PC-9 (cell line): ENCODE measurements around the gene RAP1GAP2. TPM values are rescaled to one million over a fixed set of nuclear protein-coding genes. Genes with fewer than 3 reads are reported as not detected.

Experiments used
- BruUV-seq: library from RNA; stranded (reverse); fragments of 400-500 nt; replicated peaks from 2 replicates; lab custom pipeline; 2021; lab: Mats Ljungman, UMichigan
- CTCF ChIA-PET: fragments of 300-600 bp; sonication (Branson Sonifier 250); formaldehyde crosslinking; loops from one replicate; lab custom pipeline; 2022; ENCODE audit warnings: antibody characterized with exemption; lab: Charles Lee
- POLR2A ChIA-PET: fragments of 300-600 bp; sonication (Branson Sonifier 250); formaldehyde crosslinking; loops from one replicate; lab custom pipeline; 2022; ENCODE audit warnings: antibody characterized with exemption; ENCODE audit not compliant: unreplicated experiment; lab: Charles Lee
- DNase-seq, 2 experiments: peaks; one replicate each; pipeline versions ENCODE4 v3.0.0 to v3.0.0-alpha.2; 2015 to 2022; ENCODE audit warnings: mixed read lengths in 1 of 2
- H2AFZ ChIP-seq: fragments of 200-600 bp; sonication (generic); 2 replicates; pipeline ENCODE4 v1.8.1; 2017; ENCODE audit warnings: antibody characterized with exemption
- H3F3A ChIP-seq: fragments of 200-600 bp; sonication (generic); 2 replicates; pipeline ENCODE4 v1.8.1; 2017; ENCODE audit warnings: antibody characterized with exemption, mild to moderate bottlenecking, low read depth; ENCODE audit not compliant: insufficient read depth
- H3K27ac ChIP-seq: fragments of 200-600 bp; sonication (generic); 2 replicates; pipeline ENCODE4 v1.6.1; 2016; ENCODE audit warnings: mixed run types
- H3K27me3 ChIP-seq: fragments of 200-600 bp; sonication (generic); 2 replicates; pipeline ENCODE4 v1.6.1; 2016; ENCODE audit warnings: low read depth, mixed run types; ENCODE audit not compliant: insufficient read depth
- H3K36me3 ChIP-seq: fragments of 200-600 bp; sonication (generic); 2 replicates; pipeline ENCODE4 v1.6.1; 2016; ENCODE audit warnings: low read depth, mixed run types
- H3K4me1 ChIP-seq: fragments of 200-600 bp; sonication (generic); replicated peaks from 2 replicates; pipeline ENCODE4 v1.6.1; 2016; ENCODE audit warnings: mixed run types; ENCODE audit not compliant: insufficient read depth
- H3K4me2 ChIP-seq: fragments of 200-600 bp; sonication (generic); 2 replicates; pipeline ENCODE4 v1.6.1; 2017; ENCODE audit warnings: mixed run types
- H3K4me3 ChIP-seq: fragments of 200-600 bp; sonication (generic); 2 replicates; pipeline ENCODE4 v1.6.1; 2016; ENCODE audit warnings: mixed run types
- H3K79me2 ChIP-seq: fragments of 200-600 bp; sonication (generic); 2 replicates; pipeline ENCODE4 v1.6.1; 2017; ENCODE audit warnings: low read depth, mixed run types
- H3K9me2 ChIP-seq: fragments of 200-600 bp; sonication (generic); 2 replicates; pipeline ENCODE4 v1.8.1; 2017; ENCODE audit warnings: mild to moderate bottlenecking; ENCODE audit not compliant: insufficient read depth
- H3K9me3 ChIP-seq: fragments of 200-600 bp; sonication (generic); 2 replicates; pipeline ENCODE4 v1.8.1; 2016; ENCODE audit warnings: low read depth; ENCODE audit not compliant: insufficient read depth
- H4K20me1 ChIP-seq: fragments of 200-600 bp; sonication (generic); 2 replicates; pipeline ENCODE4 v1.8.1; 2017; ENCODE audit not compliant: insufficient read depth
- EZH2 ChIP-seq: fragments of 200-600 bp; sonication (generic); IDR thresholded peaks from 2 replicates; pipeline ENCODE4 v1.8.0; 2017; ENCODE audit warnings: antibody characterized with exemption, low read depth
- intact Hi-C: fragments of 100-400 bp; cut with micrococcal nuclease; formaldehyde crosslinking; loops from one replicate; pipeline ENCODE4 v1.10.0; 2022; ENCODE audit not compliant: unreplicated experiment
- total RNA-seq: library from RNA; stranded (reverse); gene quantifications from 2 replicates; pipeline ENCODE4 v1.2.3, GENCODE V29; 2021
- TF ChIP-seq, protein P1 (sequence below): fragments of 200-600 bp; sonication (generic); conservative IDR thresholded peaks from 2 replicates; pipeline ENCODE4 v1.6.1; 2017; ENCODE audit warnings: mixed run types, antibody characterized with exemption, mild to moderate bottlenecking, moderate library complexity

The RAP1GAP2 gene
- total RNA-seq, 1 experiment from 2014 or later = 10.1 TPM

DNA sequence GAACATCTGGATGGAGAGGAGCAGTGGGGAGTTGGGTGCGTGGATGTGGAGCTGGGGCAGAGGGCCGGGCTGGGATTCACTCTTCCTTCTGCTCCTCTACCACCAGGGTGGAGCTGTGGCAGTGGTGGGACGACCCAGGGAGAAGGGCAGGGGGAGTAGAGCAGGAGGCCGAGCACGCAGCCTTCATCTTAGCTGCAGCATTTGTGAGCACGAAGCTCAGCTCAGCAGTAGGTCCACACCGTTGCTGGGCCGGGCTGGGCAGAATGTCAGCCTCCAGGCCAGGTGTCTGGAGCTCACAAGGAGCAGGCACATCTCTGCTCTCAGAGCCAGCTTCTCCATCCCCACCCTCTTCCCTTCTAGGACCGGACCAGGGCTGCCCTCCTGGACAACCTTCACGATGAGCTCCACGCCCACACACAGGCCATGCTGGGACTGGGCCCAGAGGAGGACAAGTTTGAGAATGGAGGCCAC lies 211.4 kb downstream of the RAP1GAP2 start:
- Histone ChIP-seq H3K4me1 (peaks cover 22% of the 10 kb centered on the region), H3K4me3 (no peak overlapping the region), H3K9me3 (no peaks in the 10 kb centered on the region), H3K27me3 (no peaks in the 10 kb centered on the region), H3K9me2 (no peaks in the 10 kb centered on the region), H4K20me1 (peaks cover 2% of the 10 kb centered on the region), H3K4me2 (no peak overlapping the region), H3F3A (peaks cover 26% of the 10 kb centered on the region; the same call in 1 of the 2 replicates), H3K27ac (no peak overlapping the region), H2AFZ (no peak overlapping the region), H3K36me3 (no peaks in the 10 kb centered on the region; the same call in 1 of the 2 replicates), H3K79me2 (no peaks in the 10 kb centered on the region)
- POLR2A ChIA-PET = no interaction called here
- intact Hi-C loops = no loop called here
- DNase-seq = no peak
- TF ChIP-seq EZH2 = no peak
- TF ChIP-seq, protein P1, sequence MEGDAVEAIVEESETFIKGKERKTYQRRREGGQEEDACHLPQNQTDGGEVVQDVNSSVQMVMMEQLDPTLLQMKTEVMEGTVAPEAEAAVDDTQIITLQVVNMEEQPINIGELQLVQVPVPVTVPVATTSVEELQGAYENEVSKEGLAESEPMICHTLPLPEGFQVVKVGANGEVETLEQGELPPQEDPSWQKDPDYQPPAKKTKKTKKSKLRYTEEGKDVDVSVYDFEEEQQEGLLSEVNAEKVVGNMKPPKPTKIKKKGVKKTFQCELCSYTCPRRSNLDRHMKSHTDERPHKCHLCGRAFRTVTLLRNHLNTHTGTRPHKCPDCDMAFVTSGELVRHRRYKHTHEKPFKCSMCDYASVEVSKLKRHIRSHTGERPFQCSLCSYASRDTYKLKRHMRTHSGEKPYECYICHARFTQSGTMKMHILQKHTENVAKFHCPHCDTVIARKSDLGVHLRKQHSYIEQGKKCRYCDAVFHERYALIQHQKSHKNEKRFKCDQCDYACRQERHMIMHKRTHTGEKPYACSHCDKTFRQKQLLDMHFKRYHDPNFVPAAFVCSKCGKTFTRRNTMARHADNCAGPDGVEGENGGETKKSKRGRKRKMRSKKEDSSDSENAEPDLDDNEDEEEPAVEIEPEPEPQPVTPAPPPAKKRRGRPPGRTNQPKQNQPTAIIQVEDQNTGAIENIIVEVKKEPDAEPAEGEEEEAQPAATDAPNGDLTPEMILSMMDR = no peak
- CTCF ChIA-PET = no interaction called here
- no TSS peak for BruUV-seq

- Histone ChIP-seq H3K4me2 (no peak overlapping the region), H3F3A (peaks cover 23% of the 10 kb centered on the region; the same call in 1 of the 2 replicates), H3K27ac (no peak overlapping the region), H2AFZ (no peak overlapping the region), H3K9me2 (no peaks in the 10 kb centered on the region), H3K9me3 (no peaks in the 10 kb centered on the region), H3K4me1 (peaks cover 20% of the 10 kb centered on the region), H4K20me1 (peaks cover 3% of the 10 kb centered on the region), H3K36me3 (no peaks in the 10 kb centered on the region; the same call in 1 of the 2 replicates), H3K4me3 (no peak overlapping the region), H3K79me2 (no peaks in the 10 kb centered on the region), H3K27me3 (no peaks in the 10 kb centered on the region)
- no peak for TF ChIP-seq EZH2
- TF ChIP-seq, protein P1 = no peak
- DNase-seq = no peak
- ChIA-PET CTCF (no interaction called here), POLR2A (interaction anchor here (0.7 kb wide), 1 partner anchor 659 kb away, joined by 3 read pairs; no protein-coding TSS in a partner anchor)
- intact Hi-C loops = no loop called here
- no TSS peak for BruUV-seq
These were observed 212.4 kb downstream of the RAP1GAP2 start for GRCh38 chr17:3008336-3009288.

DNA sequence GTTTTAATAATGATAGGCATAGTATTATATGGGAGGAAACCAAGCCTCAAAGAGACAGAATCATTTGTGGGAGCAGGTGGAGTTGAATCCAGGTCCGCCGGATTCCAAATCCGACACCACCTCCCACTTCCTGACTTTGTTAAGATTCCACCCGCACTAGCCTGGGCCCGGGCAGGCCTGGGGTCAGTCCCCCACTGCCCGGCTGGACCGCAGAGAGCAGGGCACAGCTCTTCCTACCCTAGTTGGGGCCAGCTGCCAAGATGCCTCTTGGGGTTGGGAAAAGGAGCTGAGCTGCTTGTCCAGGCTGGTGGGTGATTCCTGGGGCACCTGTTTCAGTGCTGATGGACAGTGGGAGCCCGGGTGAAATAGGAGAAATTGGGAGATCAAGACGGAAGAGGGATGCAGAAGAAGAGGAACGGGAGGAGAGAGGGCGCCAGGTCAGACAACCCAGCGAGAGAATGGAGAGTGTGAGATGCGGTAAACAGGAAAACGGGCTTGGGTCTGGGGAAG lies 213.2 kb downstream of the RAP1GAP2 start:
- DNase-seq = no peak
- intact Hi-C loops = no loop called here
- H3K4me3 ChIP-seq = no peak overlapping the region
- peaks cover 3% of the 10 kb centered on the region for H4K20me1 ChIP-seq
- no peak overlapping the region for H2AFZ ChIP-seq
- no peak overlapping the region for H3K4me2 ChIP-seq
- no peaks in the 10 kb centered on the region for H3K9me3 ChIP-seq
- H3K79me2 ChIP-seq = no peaks in the 10 kb centered on the region
- no peak overlapping the region for H3K27ac ChIP-seq
- no peaks in the 10 kb centered on the region; the same call in 1 of the 2 replicates for H3K36me3 ChIP-seq
- H3K27me3 ChIP-seq = no peaks in the 10 kb centered on the region
- CTCF ChIA-PET = no interaction called here
- POLR2A ChIA-PET = interaction anchor here (0.7 kb wide), 1 partner anchor 658 kb away, joined by 3 read pairs; no protein-coding TSS in a partner anchor
- peaks cover 11% of the 10 kb centered on the region for H3K4me1 ChIP-seq
- H3K9me2 ChIP-seq = no peaks in the 10 kb centered on the region
- no TSS peak for BruUV-seq
- TF ChIP-seq, protein P1 = no peak
- no peak for TF ChIP-seq EZH2
- peaks cover 18% of the 10 kb centered on the region; the same call in 1 of the 2 replicates for H3F3A ChIP-seq
